Lower leg skin (tissue), 4 donors: Measurements from ENCODE around the gene BTBD17. TPM values are rescaled to one million over a fixed set of nuclear protein-coding genes. Genes with fewer than 3 reads are reported as not detected.

ENCODE experiments used
- DNase-seq, 2 donors: peaks; one replicate each; pipeline ENCODE4 v3.0.0-alpha.2; 2019; ENCODE audit warnings: low spot score in 2 of 2
- H3K4me3 ChIP-seq: fragments of 200-600 bp; sonication (generic); 2 replicates; pipeline ENCODE4 v1.5.1; 2017; ENCODE audit warnings: mild to moderate bottlenecking, low read depth; ENCODE audit not compliant: poor library complexity, severe bottlenecking
- POLR2A ChIP-seq, 2 donors: fragments of 450-650 bp; IDR thresholded peaks; one replicate each; pipeline ENCODE4 v1.6.1; 2016 to 2017; ENCODE audit warnings: antibody characterized with exemption in 2 of 2, mild to moderate bottlenecking in 1 of 2, moderate library complexity in 1 of 2
- WGBS, 2 donors: methylation state at CpG; one replicate each; pipeline ENCODE4 v1.1.5; 2018; 5-methylcytosine and 5-hydroxymethylcytosine counted together
- intact Hi-C: fragments of 100-400 bp; cut with DNase I; formaldehyde crosslinking; loops from one replicate; pipeline ENCODE4 v1.15.0; 2023; ENCODE audit warnings: low total_unique reads
- total RNA-seq, 4 donors: library from RNA; depleted of rRNA; stranded (reverse); fragments of >200 nt; gene quantifications; one replicate each; pipeline ENCODE4 v1.1.0, GENCODE V29; 2016
- TF ChIP-seq, protein P1 (sequence below), 3 donors: fragments of 450-650 bp; IDR thresholded peaks; one replicate each; pipeline ENCODE4 v1.5.1; 2016; ENCODE audit warnings: antibody characterized with exemption in 3 of 3, mild to moderate bottlenecking in 3 of 3, moderate library complexity in 2 of 3

BTBD17 gene
- total RNA-seq, 4 donors from 2014 or later, result 0.22 TPM; not detected in 3

DNA sequence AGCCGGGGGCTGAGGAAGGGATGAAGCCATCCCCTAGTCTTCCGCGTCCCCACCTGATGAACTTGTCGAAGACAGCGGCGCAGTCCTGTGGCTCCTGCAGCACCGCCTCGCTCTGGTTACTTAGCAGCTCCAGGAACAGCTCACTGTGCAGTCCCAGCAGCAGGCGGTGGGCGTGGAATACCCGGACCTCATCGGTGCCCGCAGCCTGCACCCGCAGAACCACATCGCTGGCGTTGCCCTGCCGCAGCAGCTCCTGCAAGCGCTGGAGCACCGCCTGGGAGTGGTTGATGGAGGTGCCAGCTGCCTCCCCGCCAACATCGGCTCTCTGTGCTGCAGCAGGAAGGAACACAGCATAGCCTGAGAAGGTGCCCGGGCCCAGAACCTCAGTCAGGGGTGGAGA, 1.8 kb downstream of the BTBD17 start:
- no peak for DNase-seq
- 71 to 78% methylated on average over 22 of the region's 22 CpGs for WGBS, 2 donors
- intact Hi-C loops, result loop anchor here (5.0 to 10.0 kb wide), 2 partner anchors 53 to 145 kb away; partner anchors contain the start of gene TTYH2
- no peak overlapping the region for H3K4me3 ChIP-seq
- TF ChIP-seq POLR2A (IDR thresholded peaks at IDR 0.05), result no peak
- TF ChIP-seq, protein P1, sequence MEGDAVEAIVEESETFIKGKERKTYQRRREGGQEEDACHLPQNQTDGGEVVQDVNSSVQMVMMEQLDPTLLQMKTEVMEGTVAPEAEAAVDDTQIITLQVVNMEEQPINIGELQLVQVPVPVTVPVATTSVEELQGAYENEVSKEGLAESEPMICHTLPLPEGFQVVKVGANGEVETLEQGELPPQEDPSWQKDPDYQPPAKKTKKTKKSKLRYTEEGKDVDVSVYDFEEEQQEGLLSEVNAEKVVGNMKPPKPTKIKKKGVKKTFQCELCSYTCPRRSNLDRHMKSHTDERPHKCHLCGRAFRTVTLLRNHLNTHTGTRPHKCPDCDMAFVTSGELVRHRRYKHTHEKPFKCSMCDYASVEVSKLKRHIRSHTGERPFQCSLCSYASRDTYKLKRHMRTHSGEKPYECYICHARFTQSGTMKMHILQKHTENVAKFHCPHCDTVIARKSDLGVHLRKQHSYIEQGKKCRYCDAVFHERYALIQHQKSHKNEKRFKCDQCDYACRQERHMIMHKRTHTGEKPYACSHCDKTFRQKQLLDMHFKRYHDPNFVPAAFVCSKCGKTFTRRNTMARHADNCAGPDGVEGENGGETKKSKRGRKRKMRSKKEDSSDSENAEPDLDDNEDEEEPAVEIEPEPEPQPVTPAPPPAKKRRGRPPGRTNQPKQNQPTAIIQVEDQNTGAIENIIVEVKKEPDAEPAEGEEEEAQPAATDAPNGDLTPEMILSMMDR (IDR thresholded peaks at IDR 0.05), result no peak

DNA sequence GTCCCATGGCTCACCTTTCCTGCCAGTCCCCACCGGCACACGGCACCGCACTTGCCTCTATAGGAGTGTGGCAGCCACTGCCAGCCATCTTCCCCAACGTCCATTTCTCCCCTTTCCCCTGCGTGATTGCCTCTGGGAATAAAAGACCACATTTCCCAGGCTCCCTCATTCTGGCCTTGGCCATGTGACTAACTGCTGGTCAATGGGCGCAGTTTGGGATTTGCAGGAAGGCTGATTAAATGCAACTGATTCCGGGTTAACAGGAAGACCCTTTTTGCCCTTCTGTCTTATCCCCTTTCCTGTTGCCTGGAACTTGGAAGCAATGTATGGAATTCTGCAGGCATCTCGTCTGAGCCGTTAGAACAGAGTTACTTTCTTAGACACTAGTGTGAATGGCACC, 3.0 kb downstream of the BTBD17 start:
- no peak overlapping the region for H3K4me3 ChIP-seq
- no peak for DNase-seq
- TF ChIP-seq, protein P1 (IDR thresholded peaks at IDR 0.05), result no peak
- intact Hi-C loops, result loop anchor here (5.0 kb wide), 1 partner anchor 51 kb away; no protein-coding TSS in a partner anchor
- 80% methylated on average over 9 of the region's 9 CpGs for WGBS, 2 donors

DNA sequence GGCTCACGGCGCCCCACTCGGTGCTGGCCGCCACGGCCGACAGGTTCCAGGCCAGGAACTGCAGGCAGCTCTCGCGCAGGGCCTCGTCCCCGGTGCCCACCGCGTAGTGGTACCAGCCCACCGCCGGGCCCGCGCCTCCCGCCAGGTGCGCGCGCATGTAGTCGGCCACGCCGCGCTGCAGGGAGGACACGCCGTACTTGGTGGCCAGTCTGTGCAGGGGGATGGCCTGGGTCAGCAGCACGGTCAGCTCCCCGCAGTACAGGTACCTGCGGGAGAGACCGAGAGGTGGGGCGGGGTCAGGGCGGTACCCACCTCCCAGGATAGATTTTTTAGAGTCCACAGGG, 4.2 kb downstream of the BTBD17 start:
- no peak overlapping the region for H3K4me3 ChIP-seq
- WGBS, 2 donors, result 19 to 70% methylated on average over 5 to 20 of the region's 32 CpGs
- TF ChIP-seq, protein P1 (IDR thresholded peaks at IDR 0.05), result no peak
- no peak for DNase-seq
- intact Hi-C loops, result loop anchor here (5.0 kb wide), 1 partner anchor 50 kb away; no protein-coding TSS in a partner anchor

DNA sequence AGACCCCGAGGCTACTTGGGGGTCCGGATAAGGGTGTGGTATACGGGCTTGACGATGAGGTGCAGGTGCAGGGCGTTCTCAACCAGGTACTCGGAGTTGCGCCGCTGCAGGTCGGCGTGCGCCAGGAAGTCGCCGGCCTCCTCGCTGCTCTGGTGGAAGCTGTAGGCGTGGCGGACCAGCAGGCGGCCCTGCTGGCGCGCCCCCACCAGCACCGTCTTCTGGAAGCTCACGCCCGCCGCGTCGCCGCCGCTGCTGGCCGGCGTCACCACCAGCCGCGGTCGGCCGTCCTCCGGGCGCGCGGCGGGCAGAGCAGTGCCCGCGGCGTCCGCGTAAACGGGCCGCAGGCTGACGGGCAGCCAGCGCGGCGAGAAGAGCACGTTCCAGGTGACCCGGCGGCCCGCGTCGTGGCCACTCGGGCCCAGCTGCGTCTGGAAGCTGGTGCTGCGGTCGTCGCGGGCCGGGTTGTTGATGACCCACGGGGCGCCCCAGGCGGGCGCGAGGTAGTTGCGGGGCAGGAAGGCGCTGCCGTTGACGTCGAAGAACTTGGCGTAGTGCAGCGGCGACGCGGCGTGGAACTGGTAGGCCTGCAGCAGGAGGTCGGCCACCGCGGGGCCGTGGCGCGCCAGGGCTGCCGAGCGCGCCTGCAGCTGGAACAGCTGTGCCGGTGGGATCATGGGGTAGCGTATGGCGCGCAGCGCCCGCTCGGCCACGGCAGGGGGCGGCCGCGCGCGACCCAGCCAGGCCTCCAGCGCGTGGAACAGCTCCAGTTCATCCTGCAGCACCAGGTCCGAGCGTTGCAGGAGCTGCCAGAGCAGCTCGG, 4.8 kb downstream of the BTBD17 start:
- TF ChIP-seq POLR2A (IDR thresholded peaks at IDR 0.05), result no peak
- TF ChIP-seq, protein P1 (IDR thresholded peaks at IDR 0.05), result no peak
- intact Hi-C loops, result loop anchor here (5.0 kb wide), 1 partner anchor 50 kb away; no protein-coding TSS in a partner anchor
- DNase-seq, result no peak
- H3K4me3 ChIP-seq, result no peak overlapping the region
- WGBS, 2 donors, result 2 to 4% methylated on average over 27 to 57 of the region's 105 CpGs

DNA sequence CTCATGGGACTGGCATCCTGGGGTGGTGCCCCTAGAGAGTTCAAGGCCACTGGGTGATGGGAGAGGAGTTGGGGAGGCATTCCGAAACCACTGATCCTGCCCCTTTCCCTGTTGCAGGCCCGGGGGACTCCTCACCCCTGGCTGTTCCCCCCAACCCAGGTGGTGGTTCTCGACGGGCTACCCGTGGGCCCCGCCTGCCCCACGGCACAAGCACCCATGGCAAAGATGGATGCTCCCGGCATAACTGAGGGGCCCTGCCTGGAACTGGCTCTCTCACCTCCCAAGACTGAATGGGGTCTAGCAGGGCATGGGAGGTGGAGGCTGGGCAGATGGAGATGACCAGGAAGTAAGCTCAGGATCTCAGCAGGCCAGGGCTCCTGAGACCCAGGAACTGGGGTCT, 6.6 kb downstream of the BTBD17 start:
- no peak for TF ChIP-seq POLR2A (IDR thresholded peaks at IDR 0.05)
- TF ChIP-seq, protein P1 (IDR thresholded peaks at IDR 0.05), result no peak
- no peak for DNase-seq
- 81 to 84% methylated on average over 7 to 8 of the region's 8 CpGs for WGBS, 2 donors

More for the DNA sequence above, 6.6 kb downstream of the BTBD17 start:
- intact Hi-C loops, result loop anchor here (5.0 kb wide), 1 partner anchor 48 kb away; no protein-coding TSS in a partner anchor
- no peak overlapping the region for H3K4me3 ChIP-seq
